Osteoblast (primary cell): Measurements from ENCODE around the gene DBN1. TPM values are rescaled to one million over a fixed set of nuclear protein-coding genes. Genes with fewer than 3 reads are reported as not detected.

Experiments
- DNase-seq: peaks from one replicate; pipeline ENCODE4 v3.0.0; 2011; ENCODE audit warnings: low spot score, mixed read lengths; ENCODE audit not compliant: insufficient read length; ENCODE audit errors: missing footprints
- H2AFZ ChIP-seq: 2 replicates; pipeline ENCODE4 v1.6.0; 2011; ENCODE audit warnings: mild to moderate bottlenecking, low read length
- H3K27ac ChIP-seq: 2 replicates; pipeline ENCODE4 v1.5.1; 2011; ENCODE audit warnings: mild to moderate bottlenecking, low read depth, low read length, moderate library complexity
- H3K27me3 ChIP-seq: 2 replicates; pipeline ENCODE4 v1.6.0; 2012; ENCODE audit warnings: mild to moderate bottlenecking, control low read depth, inconsistent platforms, low read length, moderate library complexity; ENCODE audit not compliant: insufficient read depth
- H3K36me3 ChIP-seq: 2 replicates; pipeline ENCODE4 v1.5.1; 2011; ENCODE audit warnings: mild to moderate bottlenecking, low read length, control low read depth, moderate library complexity; ENCODE audit not compliant: insufficient read depth
- H3K4me1 ChIP-seq: 2 replicates; pipeline ENCODE4 v1.5.1; 2011; ENCODE audit warnings: mild to moderate bottlenecking, low read length, control low read depth, moderate library complexity; ENCODE audit not compliant: insufficient read depth
- H3K4me2 ChIP-seq: 2 replicates; pipeline ENCODE4 v1.6.0; 2011; ENCODE audit warnings: mild to moderate bottlenecking, low read length; ENCODE audit not compliant: insufficient read depth
- H3K4me3 ChIP-seq: fragments of 200-600 bp; sonication (generic); 3 replicates; pipeline ENCODE4 v1.5.1; 2012; ENCODE audit warnings: mild to moderate bottlenecking, low read length, inconsistent platforms; ENCODE audit not compliant: insufficient read depth
- H3K79me2 ChIP-seq: 2 replicates; pipeline ENCODE4 v1.6.0; 2012; ENCODE audit warnings: mild to moderate bottlenecking, low read length, control low read depth, inconsistent platforms; ENCODE audit not compliant: insufficient read depth
- H3K9me3 ChIP-seq: 2 replicates; pipeline ENCODE4 v1.5.1; 2011; ENCODE audit warnings: low read depth, low read length, control low read depth
- H4K20me1 ChIP-seq: 2 replicates; pipeline ENCODE4 v1.6.0; 2012; ENCODE audit warnings: mild to moderate bottlenecking, low read length, control low read depth; ENCODE audit not compliant: insufficient read depth
- total RNA-seq: library from RNA; depleted of rRNA; stranded (reverse); fragments of >200 nt; gene quantifications from 2 replicates; pipeline ENCODE4 v1.2.3, GENCODE V29; 2012
- TF ChIP-seq, protein P1 (sequence below): IDR thresholded peaks from 2 replicates; pipeline ENCODE4 v1.5.1; 2011; ENCODE audit warnings: mild to moderate bottlenecking, low read depth, low read length, moderate library complexity; ENCODE audit errors: extremely low read depth

Gene DBN1
- total RNA-seq, 1 donor = 139 TPM

DNA sequence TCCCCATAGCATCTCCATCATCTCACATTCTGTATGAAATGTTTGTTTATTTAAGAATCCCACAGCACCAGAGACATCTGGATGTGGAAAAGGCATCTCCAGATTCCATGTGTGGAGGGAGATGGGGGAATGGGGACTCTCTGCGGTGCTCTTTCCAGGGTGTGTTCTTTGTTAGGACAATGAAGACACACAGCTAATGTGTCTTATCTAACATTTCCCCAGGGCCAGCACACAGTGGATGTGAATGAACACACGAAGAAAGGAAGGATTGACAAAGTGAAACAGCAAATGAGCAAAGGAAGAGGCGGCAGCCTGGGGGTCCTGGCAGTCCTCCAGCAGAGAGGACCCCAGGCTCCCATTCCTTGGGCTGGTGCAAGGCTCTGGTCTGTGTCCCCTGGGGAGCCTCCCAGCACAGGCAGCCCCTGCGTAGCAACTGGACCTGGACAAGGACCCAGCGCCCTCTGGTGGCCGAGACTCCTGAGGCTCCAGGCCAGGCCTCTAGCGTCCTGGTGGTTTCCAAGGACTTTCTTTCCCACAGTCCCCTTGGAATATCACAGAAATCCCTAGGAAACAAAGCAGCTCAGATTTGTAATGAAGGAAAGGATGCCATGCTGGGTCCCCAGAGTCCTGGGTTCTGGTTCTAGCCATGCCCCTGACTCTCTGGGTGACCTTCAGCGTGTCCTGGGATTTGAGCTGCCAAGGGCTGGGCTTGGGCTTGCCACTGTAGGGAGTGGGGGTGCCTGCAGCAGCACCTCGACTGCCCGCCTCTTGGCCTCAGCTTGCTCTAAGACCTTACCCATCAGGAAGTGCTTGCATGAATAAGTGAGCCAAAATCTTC, 27.5 kb upstream of the DBN1 start:
- Histone ChIP-seq H3K4me3 (no peak overlapping the region), H3K36me3 (peaks cover 3% of the 10 kb centered on the region), H2AFZ (peak overlapping the region; percentile 50), H3K27ac (no peak overlapping the region), H4K20me1 (peaks cover 7% of the 10 kb centered on the region), H3K27me3 (no peaks in the 10 kb centered on the region), H3K9me3 (no peaks in the 10 kb centered on the region), H3K4me1 (peaks cover 19% of the 10 kb centered on the region), H3K4me2 (no peak overlapping the region), H3K79me2 (peaks cover 7% of the 10 kb centered on the region)
- TF ChIP-seq, protein P1, sequence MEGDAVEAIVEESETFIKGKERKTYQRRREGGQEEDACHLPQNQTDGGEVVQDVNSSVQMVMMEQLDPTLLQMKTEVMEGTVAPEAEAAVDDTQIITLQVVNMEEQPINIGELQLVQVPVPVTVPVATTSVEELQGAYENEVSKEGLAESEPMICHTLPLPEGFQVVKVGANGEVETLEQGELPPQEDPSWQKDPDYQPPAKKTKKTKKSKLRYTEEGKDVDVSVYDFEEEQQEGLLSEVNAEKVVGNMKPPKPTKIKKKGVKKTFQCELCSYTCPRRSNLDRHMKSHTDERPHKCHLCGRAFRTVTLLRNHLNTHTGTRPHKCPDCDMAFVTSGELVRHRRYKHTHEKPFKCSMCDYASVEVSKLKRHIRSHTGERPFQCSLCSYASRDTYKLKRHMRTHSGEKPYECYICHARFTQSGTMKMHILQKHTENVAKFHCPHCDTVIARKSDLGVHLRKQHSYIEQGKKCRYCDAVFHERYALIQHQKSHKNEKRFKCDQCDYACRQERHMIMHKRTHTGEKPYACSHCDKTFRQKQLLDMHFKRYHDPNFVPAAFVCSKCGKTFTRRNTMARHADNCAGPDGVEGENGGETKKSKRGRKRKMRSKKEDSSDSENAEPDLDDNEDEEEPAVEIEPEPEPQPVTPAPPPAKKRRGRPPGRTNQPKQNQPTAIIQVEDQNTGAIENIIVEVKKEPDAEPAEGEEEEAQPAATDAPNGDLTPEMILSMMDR = peak; percentile 97
- DNase-seq = peak; percentile 99

DNA sequence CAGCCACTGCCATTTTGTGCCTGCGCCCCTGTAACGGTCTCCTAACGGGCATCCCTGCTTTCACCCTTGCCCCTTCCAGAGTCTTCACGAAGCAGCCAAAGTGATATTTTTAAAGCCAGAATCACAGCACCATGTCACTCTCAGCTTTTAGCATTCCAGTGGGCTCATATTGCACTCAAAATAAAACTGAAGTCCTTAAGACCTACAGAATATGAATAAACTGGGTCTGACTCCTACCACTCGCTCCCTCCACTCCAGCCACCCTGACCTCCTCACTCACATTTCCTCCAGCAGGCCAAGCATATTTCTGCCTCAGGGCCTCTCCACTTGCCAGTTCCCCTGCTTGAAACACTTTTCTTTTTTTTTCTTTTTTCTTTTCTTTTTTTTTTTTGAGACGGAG, 26.4 kb upstream of the DBN1 start:
- peaks cover 17% of the 10 kb centered on the region for H3K79me2 ChIP-seq
- H3K4me1 ChIP-seq = peaks cover 30% of the 10 kb centered on the region
- H3K4me2 ChIP-seq = no peak overlapping the region
- no peak overlapping the region for H3K27ac ChIP-seq
- H3K27me3 ChIP-seq = no peaks in the 10 kb centered on the region
- no peak overlapping the region for H2AFZ ChIP-seq
- TF ChIP-seq, protein P1 = no peak
- H4K20me1 ChIP-seq = peaks cover 17% of the 10 kb centered on the region
- no peaks in the 10 kb centered on the region for H3K9me3 ChIP-seq
- DNase-seq = peak; percentile 82
- peaks cover 11% of the 10 kb centered on the region for H3K36me3 ChIP-seq
- no peak overlapping the region for H3K4me3 ChIP-seq

DNA sequence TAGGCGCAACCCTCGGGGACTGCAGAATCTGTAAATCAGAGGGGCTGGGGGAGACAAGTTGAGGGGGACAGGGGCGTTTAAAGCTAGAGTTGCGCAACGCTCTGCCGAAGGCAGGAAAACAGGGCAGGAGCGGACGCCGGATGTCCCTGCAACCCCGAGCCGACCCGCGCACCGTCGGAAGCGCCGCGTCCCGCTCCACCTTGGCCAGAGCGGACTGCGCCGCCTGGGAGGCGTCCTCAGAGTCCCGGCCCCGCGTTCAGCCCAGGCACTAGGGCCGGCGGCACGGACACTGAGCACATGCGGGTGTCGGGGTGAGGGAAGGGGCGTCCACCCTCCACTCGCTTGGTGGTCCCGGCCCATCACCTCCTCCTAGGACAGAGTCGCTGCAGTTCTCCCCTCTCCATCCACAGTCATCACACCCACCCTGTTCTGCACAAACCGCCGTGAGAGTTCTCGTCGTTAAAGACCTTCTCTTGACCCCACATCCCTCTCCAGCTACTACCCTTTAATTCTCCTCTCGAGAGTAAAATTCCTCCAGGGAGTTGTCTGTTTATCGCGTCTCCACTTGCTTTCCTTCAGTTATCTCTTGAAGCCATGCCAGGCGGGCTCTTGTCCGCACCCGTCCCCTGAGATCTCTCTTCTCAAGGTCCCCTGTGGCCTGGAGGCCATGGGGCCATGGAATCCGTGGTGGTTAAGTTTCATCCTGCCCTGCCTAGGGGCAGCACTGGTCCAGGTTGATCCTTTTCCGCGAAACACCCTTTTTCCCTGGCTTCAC, 24.8 kb upstream of the DBN1 start:
- Histone ChIP-seq H2AFZ (peak overlapping the region; percentile 42), H3K4me3 (peak overlapping the region; percentile 91), H3K9me3 (no peaks in the 10 kb centered on the region), H3K36me3 (peaks cover 21% of the 10 kb centered on the region), H3K27me3 (no peaks in the 10 kb centered on the region), H4K20me1 (peaks cover 32% of the 10 kb centered on the region), H3K4me2 (peak overlapping the region; percentile 81), H3K27ac (no peak overlapping the region), H3K79me2 (peaks cover 31% of the 10 kb centered on the region), H3K4me1 (peaks cover 46% of the 10 kb centered on the region)
- TF ChIP-seq, protein P1 = no peak
- DNase-seq = peak; percentile 89
